Mucosa of rectum (tissue), 2 donors: ENCODE results near the gene WNT2.
"Not testable (repeated sequence)": the region's sequence is repeated elsewhere in the genome, so short reads cannot be mapped to it uniquely, and the experiment has no call there.

Experiments
- H3K27ac ChIP-seq, 2 donors: one replicate each; pipeline ENCODE4 v1.7.0; 2013; ENCODE audit warnings: inconsistent platforms in 2 of 2, low read depth in 2 of 2, low read length in 2 of 2
- H3K27me3 ChIP-seq, 2 donors: one replicate each; pipeline ENCODE4 v1.7.0; 2013; ENCODE audit warnings: low read length in 2 of 2; ENCODE audit not compliant: control insufficient read depth in 2 of 2, insufficient read depth in 2 of 2
- H3K36me3 ChIP-seq, 2 donors: one replicate each; pipeline ENCODE4 v1.7.0; 2013; ENCODE audit warnings: low read length in 2 of 2; ENCODE audit not compliant: control insufficient read depth in 2 of 2, insufficient read depth in 2 of 2
- H3K4me1 ChIP-seq, 2 donors: one replicate each; pipeline ENCODE4 v1.7.0; 2013; ENCODE audit warnings: low read length in 2 of 2, mild to moderate bottlenecking in 1 of 2; ENCODE audit not compliant: control insufficient read depth in 2 of 2, insufficient read depth in 2 of 2
- H3K4me3 ChIP-seq, 2 donors: one replicate each; pipeline ENCODE4 v1.7.0; 2013; ENCODE audit warnings: low read length in 2 of 2
- H3K9ac ChIP-seq, 2 donors: one replicate each; pipeline ENCODE4 v1.7.0; 2013; ENCODE audit warnings: low read length in 2 of 2, low read depth in 1 of 2, mild to moderate bottlenecking in 1 of 2
- H3K9me3 ChIP-seq, 2 donors: one replicate each; pipeline ENCODE4 v1.7.0; 2013; ENCODE audit warnings: low read length in 2 of 2; ENCODE audit not compliant: control insufficient read depth in 2 of 2
- donor health status: healthy.
- donor health status: Normal muscosa, but diverticular disease.

WNT2 gene

DNA sequence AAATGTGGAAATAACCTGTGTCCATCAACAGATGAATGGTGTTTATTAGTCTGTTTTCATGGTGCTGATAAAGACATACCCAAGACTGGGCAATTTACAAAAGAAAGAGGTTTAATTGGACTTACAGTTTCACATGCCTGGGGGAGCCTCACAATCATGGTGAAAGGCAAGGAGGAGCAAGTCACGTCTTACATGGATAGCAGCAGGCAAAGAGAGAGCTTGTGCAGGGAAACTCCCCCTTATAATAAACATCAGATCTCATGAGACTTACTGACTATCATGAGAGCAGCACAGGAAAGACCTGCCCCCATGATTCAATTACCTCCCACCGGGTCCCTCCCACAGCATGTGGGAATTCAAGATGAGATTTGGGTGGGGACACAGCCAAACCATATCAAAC is 77.2 kb downstream of the WNT2 start:
- H3K9ac ChIP-seq, H3K4me1 ChIP-seq, H3K4me3 ChIP-seq, H3K27ac ChIP-seq, H3K9me3 ChIP-seq, H3K27me3 ChIP-seq, H3K36me3 ChIP-seq: not testable (repeated sequence)

DNA sequence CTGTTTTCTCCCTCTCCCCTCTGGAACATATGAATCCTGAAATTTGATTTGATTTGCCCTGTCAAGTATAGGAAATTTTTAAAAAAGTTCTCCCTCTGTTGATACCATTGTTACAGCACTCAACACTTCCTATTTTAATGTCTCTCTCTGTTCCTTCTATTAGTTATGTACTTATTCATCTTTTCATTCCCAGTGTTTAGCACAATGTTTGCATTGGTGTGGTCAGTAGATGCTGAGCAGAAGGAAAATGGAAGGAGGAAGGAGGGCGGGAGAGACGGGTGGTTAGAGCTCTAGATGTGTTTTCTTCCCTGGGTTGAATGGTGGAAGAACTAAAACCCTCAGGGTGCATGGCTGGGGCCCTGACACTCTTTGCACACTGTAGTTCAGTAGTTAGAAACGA is 79.5 kb downstream of the WNT2 start:
- Histone ChIP-seq H3K9ac (no peak overlapping the region), H3K27ac (no peak overlapping the region), H3K4me1 (no peaks in the 10 kb centered on the region), H3K9me3 (no peaks in the 10 kb centered on the region), H3K36me3 (no peaks in the 10 kb centered on the region), H3K4me3 (no peak overlapping the region), H3K27me3 (no peaks in the 10 kb centered on the region)

DNA sequence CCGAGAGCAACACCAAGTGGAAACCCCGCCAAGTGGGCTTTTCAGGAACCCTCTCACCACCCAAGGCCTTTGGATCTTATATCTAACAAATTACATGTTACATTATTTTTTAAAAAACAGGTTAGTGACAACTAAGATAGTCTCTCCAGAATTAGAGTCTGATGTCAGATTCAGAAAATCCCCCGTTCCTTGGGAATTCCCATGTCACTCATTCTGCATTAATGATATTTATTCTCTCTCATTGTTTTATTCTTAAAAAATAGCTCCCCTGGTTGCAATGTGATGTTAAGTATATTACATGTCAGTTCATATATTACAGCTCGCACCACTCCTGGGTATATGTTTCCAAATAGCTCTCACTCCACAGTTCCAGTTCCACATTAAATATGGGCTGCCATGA is 81.8 kb downstream of the WNT2 start:
- H3K27me3 ChIP-seq = no peaks in the 10 kb centered on the region
- no peak overlapping the region for H3K4me3 ChIP-seq
- no peaks in the 10 kb centered on the region for H3K9me3 ChIP-seq
- H3K27ac ChIP-seq = no peak overlapping the region
- no peaks in the 10 kb centered on the region for H3K36me3 ChIP-seq
- no peaks in the 10 kb centered on the region for H3K4me1 ChIP-seq
- H3K9ac ChIP-seq = no peak overlapping the region

DNA sequence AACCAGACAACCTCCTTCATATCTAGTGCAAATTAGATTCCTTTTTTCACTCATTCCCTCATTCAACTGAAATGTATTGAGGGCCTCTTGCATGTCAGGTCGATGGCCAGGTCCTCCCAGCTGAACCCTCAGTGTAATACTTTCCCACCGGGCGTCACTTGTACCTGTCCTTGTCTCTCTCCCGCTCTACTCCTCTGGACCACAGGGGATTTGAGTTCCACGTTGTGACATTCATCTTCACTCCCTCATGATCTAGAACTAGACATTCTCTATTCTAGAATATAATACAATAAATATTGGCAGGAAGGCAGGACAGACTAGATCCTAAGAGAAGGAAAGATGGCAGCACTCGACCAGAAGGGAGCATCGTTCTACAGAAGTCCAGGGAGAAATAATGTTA is 83.9 kb downstream of the WNT2 start:
- H3K9me3 ChIP-seq = no peaks in the 10 kb centered on the region
- no peaks in the 10 kb centered on the region for H3K36me3 ChIP-seq
- H3K4me1 ChIP-seq = no peaks in the 10 kb centered on the region
- no peak overlapping the region for H3K9ac ChIP-seq
- no peak overlapping the region for H3K4me3 ChIP-seq
- H3K27me3 ChIP-seq = no peaks in the 10 kb centered on the region
- H3K27ac ChIP-seq = no peak overlapping the region

DNA sequence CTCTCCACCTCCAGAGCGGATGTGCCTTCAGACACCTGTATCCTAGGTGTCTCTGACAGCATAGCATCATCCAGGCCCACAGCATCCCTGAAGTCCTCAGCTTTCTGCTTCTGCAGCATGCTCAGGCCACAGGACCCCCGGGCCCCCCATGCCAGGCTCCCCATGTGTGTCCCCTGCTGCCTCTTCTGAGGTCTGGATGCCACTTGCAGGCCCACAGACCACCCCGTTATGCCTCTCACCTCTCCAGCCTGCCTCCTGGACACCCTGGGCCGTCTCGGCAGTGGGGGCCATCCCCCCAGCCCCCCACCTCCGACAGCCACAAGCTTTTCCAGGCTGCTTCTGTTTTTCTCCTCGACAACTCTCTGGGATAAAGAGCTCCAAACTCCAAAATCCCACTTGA is 84.4 kb downstream of the WNT2 start:
- H3K4me1 ChIP-seq = no peaks in the 10 kb centered on the region
- no peak overlapping the region for H3K27ac ChIP-seq
- no peaks in the 10 kb centered on the region for H3K27me3 ChIP-seq
- H3K9ac ChIP-seq = no peak overlapping the region
- no peaks in the 10 kb centered on the region for H3K36me3 ChIP-seq
- H3K9me3 ChIP-seq = no peaks in the 10 kb centered on the region
- H3K4me3 ChIP-seq = no peak overlapping the region

DNA sequence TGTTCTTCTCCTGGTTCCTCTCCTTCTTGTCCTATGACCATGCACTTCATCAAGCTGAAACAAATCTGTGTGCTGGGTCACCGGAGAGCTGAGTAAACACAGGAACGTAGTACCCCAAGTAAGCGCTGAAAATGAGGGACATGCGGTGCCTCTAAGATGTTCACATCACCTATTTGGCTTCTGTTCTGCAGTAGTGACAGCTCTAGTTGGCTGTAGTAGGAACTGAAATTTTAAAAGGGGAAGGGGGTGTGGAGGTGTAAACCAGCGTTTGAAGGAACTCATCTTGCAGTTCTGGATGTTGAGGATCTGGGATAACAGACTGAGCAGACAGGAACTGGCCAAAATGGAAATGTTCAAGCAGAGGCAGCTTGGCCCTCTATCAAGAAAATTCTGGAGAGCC is 85.2 kb downstream of the WNT2 start:
- Histone ChIP-seq H3K36me3 (no peaks in the 10 kb centered on the region), H3K4me3 (no peak overlapping the region), H3K9me3 (no peaks in the 10 kb centered on the region), H3K4me1 (no peaks in the 10 kb centered on the region), H3K27me3 (no peaks in the 10 kb centered on the region), H3K9ac (no peak overlapping the region), H3K27ac (no peak overlapping the region)

DNA sequence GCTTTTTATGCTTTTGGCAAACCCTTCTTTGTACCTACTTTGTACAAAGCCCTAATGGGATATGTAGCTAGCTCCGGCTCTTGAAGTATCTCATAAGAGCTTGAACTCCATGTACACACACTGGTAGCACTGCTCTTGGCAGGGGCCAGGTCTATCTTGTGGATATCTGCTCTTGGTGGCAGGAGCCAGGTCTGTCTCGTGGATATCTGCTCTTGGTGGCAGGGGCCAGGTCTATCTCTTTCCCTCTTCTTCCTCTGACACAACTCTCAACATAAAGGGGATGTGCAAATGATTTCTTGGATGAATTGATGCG is 91.9 kb downstream of the WNT2 start:
- Histone ChIP-seq H3K27ac (no peak overlapping the region), H3K9ac (no peak overlapping the region), H3K27me3 (no peaks in the 10 kb centered on the region), H3K9me3 (no peaks in the 10 kb centered on the region), H3K36me3 (no peaks in the 10 kb centered on the region), H3K4me3 (no peak overlapping the region), H3K4me1 (no peaks in the 10 kb centered on the region)

DNA sequence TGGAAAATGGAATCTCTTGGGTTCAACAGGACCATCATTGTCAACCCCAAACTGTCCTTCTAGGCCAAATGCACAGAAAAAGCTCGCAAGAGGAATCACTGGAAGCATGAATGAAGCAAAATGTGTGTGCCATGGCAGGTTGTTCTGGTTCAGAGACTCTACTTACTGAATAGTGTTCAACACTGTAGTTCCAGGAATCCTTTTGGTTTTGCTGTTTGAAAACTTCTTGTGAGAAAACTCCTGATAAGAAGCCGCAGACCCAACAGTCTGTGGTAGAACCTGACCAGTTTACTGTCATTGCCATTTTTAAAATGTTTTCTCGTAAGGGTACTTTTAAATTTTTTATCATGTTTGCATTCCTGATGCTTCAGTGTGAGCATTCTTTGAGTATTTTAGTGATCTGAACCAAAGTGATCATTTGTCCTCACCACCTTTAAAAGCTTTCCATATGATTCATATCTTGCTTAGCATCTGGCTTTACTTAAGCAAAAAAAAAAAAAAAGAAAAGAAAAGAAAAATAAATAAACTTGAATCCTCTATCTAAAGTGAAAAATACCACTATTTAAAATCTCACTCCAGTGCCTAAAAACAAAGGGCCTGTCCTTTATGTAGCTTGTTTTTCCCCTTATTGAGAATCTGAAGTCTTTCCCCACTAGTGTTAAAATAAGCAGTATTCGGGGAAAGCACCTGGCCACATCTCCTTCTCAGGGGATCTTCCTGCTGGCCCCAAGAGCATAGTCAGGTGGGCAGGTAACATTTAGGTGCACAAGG is 92.4 kb downstream of the WNT2 start:
- Histone ChIP-seq H3K27ac (no peak overlapping the region), H3K4me3 (no peak overlapping the region), H3K27me3 (no peaks in the 10 kb centered on the region), H3K9me3 (no peaks in the 10 kb centered on the region), H3K9ac (no peak overlapping the region), H3K4me1 (no peaks in the 10 kb centered on the region), H3K36me3 (no peaks in the 10 kb centered on the region)

DNA sequence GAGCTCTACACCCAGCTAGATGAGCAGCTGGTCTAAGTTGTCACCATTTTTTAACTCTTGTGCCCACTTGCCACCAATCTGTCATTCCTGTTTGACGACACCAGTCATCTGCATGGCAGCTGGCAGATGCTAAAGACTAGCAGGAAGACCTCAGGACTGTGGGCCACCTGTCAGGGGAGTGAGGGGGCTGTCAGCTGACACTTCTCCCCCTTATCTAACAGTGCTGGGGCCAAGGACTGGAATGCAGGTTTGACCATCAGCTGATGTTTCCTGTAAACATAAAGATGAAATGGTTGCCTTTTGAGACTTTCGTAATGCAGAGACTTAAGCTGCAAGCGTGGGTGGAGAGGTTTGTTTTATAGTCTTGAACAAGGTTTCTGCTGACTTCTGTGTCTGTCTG is 93.5 kb downstream of the WNT2 start:
- Histone ChIP-seq H3K4me3 (no peak overlapping the region), H3K27me3 (no peaks in the 10 kb centered on the region), H3K27ac (no peak overlapping the region), H3K9ac (no peak overlapping the region), H3K4me1 (no peaks in the 10 kb centered on the region), H3K36me3 (no peaks in the 10 kb centered on the region), H3K9me3 (no peaks in the 10 kb centered on the region)

DNA sequence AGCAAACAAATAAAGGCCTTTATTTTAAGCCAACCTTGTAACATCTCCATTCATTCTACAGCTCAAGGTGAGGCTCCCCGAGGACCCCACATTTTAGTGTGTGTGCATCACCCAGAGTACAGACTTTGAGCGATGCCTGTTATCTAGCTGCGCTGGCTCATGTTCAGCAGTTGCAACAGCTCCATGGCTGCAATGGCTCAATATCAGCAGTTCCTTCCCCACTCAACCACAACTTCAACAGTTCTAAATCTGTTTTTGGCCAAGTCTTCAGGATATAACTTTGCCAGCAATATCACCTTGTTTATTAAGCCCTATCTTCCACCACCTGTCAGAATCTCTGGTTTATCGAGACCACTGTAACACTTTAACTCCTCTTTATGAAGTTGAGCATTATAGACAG is 95.8 kb downstream of the WNT2 start:
- no peak overlapping the region for H3K4me3 ChIP-seq
- no peaks in the 10 kb centered on the region for H3K4me1 ChIP-seq
- no peak overlapping the region for H3K9ac ChIP-seq
- H3K9me3 ChIP-seq = no peaks in the 10 kb centered on the region
- H3K36me3 ChIP-seq = no peaks in the 10 kb centered on the region
- no peak overlapping the region for H3K27ac ChIP-seq
- no peaks in the 10 kb centered on the region for H3K27me3 ChIP-seq

DNA sequence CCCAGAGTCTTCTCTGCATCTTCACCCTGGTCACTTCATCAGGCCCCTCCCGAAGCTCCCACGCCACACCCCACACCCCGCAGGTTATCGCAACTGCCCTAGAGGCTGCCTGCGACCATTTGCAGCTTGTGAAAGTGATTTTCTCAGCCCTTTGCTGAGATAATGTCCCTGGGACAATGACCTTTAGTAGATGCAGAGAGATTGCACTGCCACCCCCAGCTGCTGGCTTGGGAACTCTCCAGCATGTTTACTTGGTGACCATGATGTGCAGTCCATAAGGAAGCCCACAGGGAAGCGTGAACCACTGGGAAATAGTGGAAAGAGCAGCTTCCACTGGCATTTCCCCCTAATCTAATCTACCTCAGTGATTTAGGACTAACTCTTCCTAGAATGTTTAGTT is 97.3 kb downstream of the WNT2 start:
- Histone ChIP-seq H3K27ac (no peak overlapping the region), H3K9ac (no peak overlapping the region), H3K4me3 (no peak overlapping the region), H3K36me3 (peaks cover 0 to 2% of the 10 kb centered on the region in 2 donors), H3K9me3 (no peaks in the 10 kb centered on the region), H3K4me1 (no peaks in the 10 kb centered on the region), H3K27me3 (no peaks in the 10 kb centered on the region)
